ENCODE results near the gene CEP164. TPM values are rescaled to one million over a fixed set of nuclear protein-coding genes. Genes with fewer than 3 reads are reported as not detected.

The CEP164 gene
- polyA plus RNA-seq, 1 of the 3 experiments (the other 2 are of a cell fraction): 27.7 TPM

DNA sequence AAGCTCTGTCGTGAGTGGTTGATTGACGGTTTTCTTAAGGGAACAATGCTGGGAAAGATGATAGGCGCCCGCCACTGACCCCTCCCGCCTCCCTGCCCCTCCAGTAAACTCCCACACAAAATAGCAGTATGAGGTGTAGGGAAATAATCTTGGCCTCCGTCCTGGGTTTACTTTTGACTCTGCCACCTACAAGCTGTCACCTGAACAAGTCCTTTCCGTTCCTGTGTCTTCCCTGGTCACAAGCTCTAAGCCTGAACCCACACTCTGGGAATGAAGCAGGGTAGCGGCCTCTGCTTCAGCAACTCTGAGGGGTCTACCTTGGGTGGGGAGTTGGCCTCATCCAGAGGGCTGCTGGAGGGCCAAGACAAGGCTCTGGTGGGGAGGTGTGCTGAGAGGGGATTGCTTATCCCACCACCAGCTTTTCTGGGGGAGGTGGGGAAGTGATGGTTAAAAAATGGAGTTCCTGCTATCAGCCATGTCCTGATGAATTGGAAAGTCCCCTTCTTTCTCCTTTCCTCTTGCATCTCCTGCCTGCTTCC, 87.8 kb downstream of the CEP164 start:
- Histone ChIP-seq H3K9me3 (no peaks in the 10 kb centered on the region), H4K20me1 (ENCODE audit: insufficient read depth) (no peaks in the 10 kb centered on the region), H3K9me2 (no peaks in the 10 kb centered on the region), H3K36me3 (replicated peaks in 1 of 2; ENCODE audit: control insufficient read depth in 1 of 2, insufficient read depth in 2 of 2, low read length in 1 of 2) (peaks cover 9 to 12% of the 10 kb centered on the region in 2 experiments), H3K27ac (ENCODE audit: low read depth in 2 of 2, low read length in 1 of 2) (no peak overlapping the region), H3K27me3 (ENCODE audit: insufficient read depth) (no peaks in the 10 kb centered on the region), H3K4me1 (ENCODE audit: control insufficient read depth in 1 of 2, insufficient read depth in 2 of 2, low read depth in 1 of 2, low read length in 1 of 2) (peaks cover 0 to 12% of the 10 kb centered on the region in 2 experiments; a peak in 1 of 4 replicates), H3F3A (replicated peaks; ENCODE audit: insufficient read depth) (no peaks in the 10 kb centered on the region), H3K4me3 (ENCODE audit: low read depth in 2 of 2, low read length in 1 of 2) (no peak overlapping the region), H3K9ac (no peak overlapping the region), H3K4me2 (no peak overlapping the region), H3K79me2 (ENCODE audit: insufficient read depth) (no peaks in the 10 kb centered on the region), H2AFZ (ENCODE audit: low read depth) (no peak overlapping the region)
- TF ChIP-seq, protein P1, sequence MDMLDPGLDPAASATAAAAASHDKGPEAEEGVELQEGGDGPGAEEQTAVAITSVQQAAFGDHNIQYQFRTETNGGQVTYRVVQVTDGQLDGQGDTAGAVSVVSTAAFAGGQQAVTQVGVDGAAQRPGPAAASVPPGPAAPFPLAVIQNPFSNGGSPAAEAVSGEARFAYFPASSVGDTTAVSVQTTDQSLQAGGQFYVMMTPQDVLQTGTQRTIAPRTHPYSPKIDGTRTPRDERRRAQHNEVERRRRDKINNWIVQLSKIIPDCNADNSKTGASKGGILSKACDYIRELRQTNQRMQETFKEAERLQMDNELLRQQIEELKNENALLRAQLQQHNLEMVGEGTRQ (IDR thresholded peaks at IDR 0.05; ENCODE audit: borderline replicate concordance, low read depth, low read length): no peak
- TF ChIP-seq SMC3 (IDR thresholded peaks at IDR 0.05; ENCODE audit: low read depth, low read length) (no peak), NFIC (IDR thresholded peaks at IDR 0.05; ENCODE audit: borderline replicate concordance) (no peak), POLR2AphosphoS5 (IDR thresholded peaks at IDR 0.05; ENCODE audit: low read depth, low read length) (no peak), ELF1 (IDR thresholded peaks at IDR 0.05) (no peak), RFX5 (IDR thresholded peaks at IDR 0.05; ENCODE audit: low read length) (no peak), RCOR1 (IDR thresholded peaks at IDR 0.05; ENCODE audit: low read length) (no peak), CHD2 (IDR thresholded peaks at IDR 0.05; ENCODE audit: low read length, partially characterized antibody) (no peak), TAF1 (IDR thresholded peaks at IDR 0.05; ENCODE audit: borderline replicate concordance, low read depth, low read length) (no peak), YY1 (IDR thresholded peaks at IDR 0.05; ENCODE audit: low read depth) (no peak), GATA2 (CRISPR knock-in tag; IDR thresholded peaks at IDR 0.05) (no peak)
- TF ChIP-seq, protein P2, sequence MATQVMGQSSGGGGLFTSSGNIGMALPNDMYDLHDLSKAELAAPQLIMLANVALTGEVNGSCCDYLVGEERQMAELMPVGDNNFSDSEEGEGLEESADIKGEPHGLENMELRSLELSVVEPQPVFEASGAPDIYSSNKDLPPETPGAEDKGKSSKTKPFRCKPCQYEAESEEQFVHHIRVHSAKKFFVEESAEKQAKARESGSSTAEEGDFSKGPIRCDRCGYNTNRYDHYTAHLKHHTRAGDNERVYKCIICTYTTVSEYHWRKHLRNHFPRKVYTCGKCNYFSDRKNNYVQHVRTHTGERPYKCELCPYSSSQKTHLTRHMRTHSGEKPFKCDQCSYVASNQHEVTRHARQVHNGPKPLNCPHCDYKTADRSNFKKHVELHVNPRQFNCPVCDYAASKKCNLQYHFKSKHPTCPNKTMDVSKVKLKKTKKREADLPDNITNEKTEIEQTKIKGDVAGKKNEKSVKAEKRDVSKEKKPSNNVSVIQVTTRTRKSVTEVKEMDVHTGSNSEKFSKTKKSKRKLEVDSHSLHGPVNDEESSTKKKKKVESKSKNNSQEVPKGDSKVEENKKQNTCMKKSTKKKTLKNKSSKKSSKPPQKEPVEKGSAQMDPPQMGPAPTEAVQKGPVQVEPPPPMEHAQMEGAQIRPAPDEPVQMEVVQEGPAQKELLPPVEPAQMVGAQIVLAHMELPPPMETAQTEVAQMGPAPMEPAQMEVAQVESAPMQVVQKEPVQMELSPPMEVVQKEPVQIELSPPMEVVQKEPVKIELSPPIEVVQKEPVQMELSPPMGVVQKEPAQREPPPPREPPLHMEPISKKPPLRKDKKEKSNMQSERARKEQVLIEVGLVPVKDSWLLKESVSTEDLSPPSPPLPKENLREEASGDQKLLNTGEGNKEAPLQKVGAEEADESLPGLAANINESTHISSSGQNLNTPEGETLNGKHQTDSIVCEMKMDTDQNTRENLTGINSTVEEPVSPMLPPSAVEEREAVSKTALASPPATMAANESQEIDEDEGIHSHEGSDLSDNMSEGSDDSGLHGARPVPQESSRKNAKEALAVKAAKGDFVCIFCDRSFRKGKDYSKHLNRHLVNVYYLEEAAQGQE (IDR thresholded peaks at IDR 0.05; ENCODE audit: low read depth, low read length): no peak
- TF ChIP-seq, protein P3, sequence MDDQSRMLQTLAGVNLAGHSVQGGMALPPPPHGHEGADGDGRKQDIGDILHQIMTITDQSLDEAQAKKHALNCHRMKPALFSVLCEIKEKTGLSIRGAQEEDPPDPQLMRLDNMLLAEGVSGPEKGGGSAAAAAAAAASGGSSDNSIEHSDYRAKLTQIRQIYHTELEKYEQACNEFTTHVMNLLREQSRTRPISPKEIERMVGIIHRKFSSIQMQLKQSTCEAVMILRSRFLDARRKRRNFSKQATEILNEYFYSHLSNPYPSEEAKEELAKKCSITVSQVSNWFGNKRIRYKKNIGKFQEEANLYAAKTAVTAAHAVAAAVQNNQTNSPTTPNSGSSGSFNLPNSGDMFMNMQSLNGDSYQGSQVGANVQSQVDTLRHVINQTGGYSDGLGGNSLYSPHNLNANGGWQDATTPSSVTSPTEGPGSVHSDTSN (IDR thresholded peaks at IDR 0.05): no peak
- DNase-seq: no peak
- POLR2A ChIA-PET: no interaction called here
- CTCF ChIA-PET: interaction anchor here (0.7 to 3.5 kb wide), 4 partner anchors 10 to 404 kb away, joined by 3 to 35 read pairs (median 8); no protein-coding TSS in a partner anchor
- WGBS (ENCODE audit: low lambda C conversion rate): 92% methylated on average over 8 of the region's 8 CpGs
